Uterus (tissue), 2 donors: Measurements from ENCODE around the gene FKBP11.

Experiments used
- CTCF ChIP-seq, 4 experiments: fragments of 200-600 bp in 2 of 4; fragments of 450-650 bp in 2 of 4; sonication (generic) in 2 of 4; IDR thresholded peaks; one replicate each; pipeline ENCODE4 v1.5.1; 2016 to 2019; ENCODE audit warnings: antibody characterized with exemption in 4 of 4, mild to moderate bottlenecking in 2 of 4, moderate library complexity in 1 of 4
- POLR2A ChIP-seq, 2 donors: fragments of 450-650 bp; IDR thresholded peaks; one replicate each; pipeline ENCODE4 v1.6.1; 2016; ENCODE audit warnings: antibody characterized with exemption in 2 of 2, mild to moderate bottlenecking in 1 of 2, moderate library complexity in 1 of 2

- TF ChIP-seq CTCF (IDR thresholded peaks at IDR 0.05) (no peak), POLR2A (IDR thresholded peaks at IDR 0.05) (no peak)
These were observed 13.5 kb upstream of the FKBP11 start for GRCh38 chr12:48938805-48939204.
